ENCODE results near the gene RBM18.

- TF ChIP-seq CTCF (IDR thresholded peaks at IDR 0.05): no peak
- no peak for TF ChIP-seq POLR2A (IDR thresholded peaks at IDR 0.05)
Observed at GRCh38 chr9:122215663-122216062, 49.0 kb downstream of the RBM18 start.
